ENCODE results near the gene MCTP1.

The MCTP1 gene

GRCh38 chr5:94675965-94676618, 608.8 kb downstream of the MCTP1 start:
- no peak for DNase-seq
- Histone ChIP-seq H3K27ac (no peak overlapping the region), H3K4me3 (ENCODE audit: low read depth, low read length) (no peak overlapping the region), H3K36me3 (replicated peaks) (no peaks in the 10 kb centered on the region), H3K27me3 (replicated peaks) (no peaks in the 10 kb centered on the region)
- no peak for TF ChIP-seq CTCF (IDR thresholded peaks at IDR 0.05; ENCODE audit: low read depth, low read length, missing control alignments)
- in situ Hi-C loops (cut with HindIII; ENCODE audit: low pct_ligation_motif_present, low sequenced_read_pairs) = no loop called here

- H3K27me3 ChIP-seq (replicated peaks) = no peaks in the 10 kb centered on the region
- no peak for TF ChIP-seq CTCF (IDR thresholded peaks at IDR 0.05; ENCODE audit: low read depth, low read length, missing control alignments)
- in situ Hi-C loops (cut with HindIII; ENCODE audit: low pct_ligation_motif_present, low sequenced_read_pairs) = no loop called here
- no peak overlapping the region for H3K4me3 ChIP-seq (ENCODE audit: low read depth, low read length)
- H3K27ac ChIP-seq = no peak overlapping the region
- H3K36me3 ChIP-seq (replicated peaks) = no peaks in the 10 kb centered on the region
- DNase-seq = no peak
Observed at GRCh38 chr5:94674490-94675382, 610.2 kb downstream of the MCTP1 start.

- TF ChIP-seq CTCF (IDR thresholded peaks at IDR 0.05; ENCODE audit: low read depth, low read length, missing control alignments) = no peak
- in situ Hi-C loops (cut with HindIII; ENCODE audit: low pct_ligation_motif_present, low sequenced_read_pairs) = no loop called here
- DNase-seq = no peak
- Histone ChIP-seq H3K27ac (no peak overlapping the region), H3K27me3 (replicated peaks) (no peaks in the 10 kb centered on the region), H3K36me3 (replicated peaks) (no peaks in the 10 kb centered on the region), H3K4me3 (ENCODE audit: low read depth, low read length) (no peak overlapping the region)
Observed at GRCh38 chr5:94672746-94673145, 612.1 kb downstream of the MCTP1 start.

- no peak for TF ChIP-seq CTCF (IDR thresholded peaks at IDR 0.05; ENCODE audit: low read depth, low read length, missing control alignments)
Observed at GRCh38 chr5:94670726-94671125, 614.2 kb downstream of the MCTP1 start.

GRCh38 chr5:94667937-94668336, 617.0 kb downstream of the MCTP1 start:
- DNase-seq = no peak
- Histone ChIP-seq H3K27ac (no peak overlapping the region), H3K36me3 (replicated peaks) (no peaks in the 10 kb centered on the region), H3K4me3 (ENCODE audit: low read depth, low read length) (no peak overlapping the region), H3K27me3 (replicated peaks) (no peaks in the 10 kb centered on the region)
- no peak for TF ChIP-seq CTCF (IDR thresholded peaks at IDR 0.05; ENCODE audit: low read depth, low read length, missing control alignments)
- in situ Hi-C loops (cut with HindIII; ENCODE audit: low pct_ligation_motif_present, low sequenced_read_pairs) = no loop called here

More at GRCh38 chr5:94670726-94671125, 614.2 kb downstream of the MCTP1 start:
- Histone ChIP-seq H3K27me3 (replicated peaks) (no peaks in the 10 kb centered on the region), H3K36me3 (replicated peaks) (no peaks in the 10 kb centered on the region), H3K4me3 (ENCODE audit: low read depth, low read length) (no peak overlapping the region), H3K27ac (no peak overlapping the region)
- DNase-seq = no peak
- in situ Hi-C loops (cut with HindIII; ENCODE audit: low pct_ligation_motif_present, low sequenced_read_pairs) = no loop called here

All from brain microvascular endothelial cell (primary cell).